Islet precursor cell (in vitro differentiated cells): ENCODE measurements around the gene NDUFAF5.

Source experiments
- DNase-seq: peaks from one replicate; pipeline ENCODE4 v3.0.0-alpha.2; 2018

NDUFAF5 gene

DNA sequence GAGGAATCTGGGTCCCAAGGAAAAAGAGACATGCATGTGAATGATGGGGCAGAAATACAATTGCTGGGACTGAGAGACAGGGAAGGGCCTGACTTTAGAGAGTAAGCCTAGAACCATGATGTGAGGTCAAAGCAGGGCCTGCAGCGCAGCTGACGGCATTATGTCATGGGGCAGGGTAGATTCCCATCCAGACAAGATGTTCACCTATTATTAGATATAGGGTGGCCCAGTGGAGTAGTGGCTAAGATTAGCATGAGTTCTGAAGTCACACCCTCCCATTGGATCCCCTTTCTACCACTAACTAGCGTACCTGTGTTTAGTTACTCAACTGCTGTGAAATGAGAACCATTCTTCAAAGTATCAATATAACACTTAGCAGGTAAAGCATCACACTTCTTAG is 39.6 kb downstream of the NDUFAF5 start:
- DNase-seq: no peak

DNA sequence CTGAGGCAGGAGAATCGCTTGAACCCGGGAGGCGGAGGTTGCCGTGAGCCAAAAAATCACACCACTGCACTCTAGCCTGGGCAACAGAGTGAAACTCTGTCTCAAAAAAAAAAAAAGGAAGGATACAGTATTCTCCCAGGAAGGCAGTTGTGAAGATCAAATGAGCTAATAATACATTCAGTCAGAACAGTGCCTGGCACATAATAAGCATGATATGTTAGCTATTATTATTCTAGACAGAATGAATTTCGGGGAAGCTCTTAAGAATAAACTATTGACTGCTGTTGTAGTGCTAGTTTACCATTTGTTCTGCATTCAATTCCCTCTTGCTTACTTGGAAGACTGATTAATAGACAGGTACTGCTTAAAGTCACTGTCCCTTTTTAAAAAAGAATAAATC is 40.6 kb downstream of the NDUFAF5 start:
- DNase-seq: no peak

DNA sequence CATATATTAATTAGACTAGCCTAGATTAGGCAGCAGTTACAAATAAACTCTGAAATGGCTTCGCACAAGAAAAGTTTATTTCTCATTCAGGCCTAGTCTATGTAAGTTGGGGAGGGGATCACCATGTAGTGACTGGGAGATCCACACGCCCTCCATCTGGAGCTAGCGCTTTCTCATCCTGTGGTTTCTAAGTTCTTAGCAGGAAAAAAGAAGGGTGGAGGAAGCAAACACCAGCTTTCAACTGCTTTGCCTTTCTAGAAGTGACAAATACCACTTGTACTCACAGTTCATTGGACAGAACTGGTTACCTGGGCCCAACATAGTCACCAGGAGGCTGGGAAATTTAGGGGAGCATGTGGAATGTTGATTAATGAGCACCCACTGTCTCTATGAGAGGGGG is 46.6 kb downstream of the NDUFAF5 start:
- no peak for DNase-seq

DNA sequence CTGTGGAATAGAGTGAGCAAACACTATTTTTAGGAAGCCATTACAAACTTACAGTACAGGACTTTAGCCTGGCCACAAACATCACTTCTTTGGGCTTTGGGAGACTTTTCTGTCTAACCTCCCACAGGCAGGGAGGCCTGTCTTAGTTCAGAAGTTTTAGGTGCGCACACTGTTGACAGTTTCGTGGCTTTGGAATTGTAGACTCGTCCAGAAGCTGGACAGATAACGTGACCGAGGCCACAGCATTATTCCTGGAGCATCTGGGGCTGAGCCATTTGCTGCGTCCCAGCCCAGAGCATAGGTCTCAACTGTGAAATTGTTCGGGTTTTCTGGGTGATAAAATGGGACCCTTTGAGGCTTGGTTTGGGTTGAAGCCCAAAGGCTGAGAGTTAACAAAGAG is 53.8 kb downstream of the NDUFAF5 start:
- DNase-seq: no peak

DNA sequence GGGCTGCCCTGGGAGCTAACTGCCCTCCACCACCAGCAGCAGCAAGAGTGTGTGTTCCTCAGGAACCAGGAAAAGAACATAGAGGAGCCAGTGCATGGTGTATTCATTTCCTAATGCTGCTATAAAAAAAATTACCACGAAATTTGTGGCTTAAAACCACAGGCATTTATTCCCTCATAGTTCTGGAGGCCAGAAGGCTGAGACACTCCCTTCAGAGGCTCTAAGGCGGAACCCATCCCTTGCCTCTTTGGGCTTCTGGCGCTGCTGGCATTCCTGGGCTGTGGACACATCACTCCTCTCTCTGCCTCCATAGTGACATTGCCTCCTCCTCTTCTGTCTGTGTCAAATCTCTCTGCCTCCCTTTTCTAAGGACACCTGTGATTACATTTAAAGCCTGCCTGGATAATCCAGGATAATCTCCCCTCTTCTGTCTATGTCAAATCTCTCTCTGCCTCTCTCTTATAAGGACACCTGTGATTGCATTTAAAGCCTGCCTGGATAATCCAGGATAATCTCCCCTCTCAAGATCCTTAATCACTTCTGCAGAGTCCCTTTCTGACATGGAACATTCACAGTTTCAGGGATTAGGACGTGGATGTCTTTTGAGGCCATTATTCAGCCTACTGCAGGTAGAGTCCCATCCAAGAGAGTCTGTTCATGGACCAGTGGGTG is 54.7 kb downstream of the NDUFAF5 start:
- no peak for DNase-seq

DNA sequence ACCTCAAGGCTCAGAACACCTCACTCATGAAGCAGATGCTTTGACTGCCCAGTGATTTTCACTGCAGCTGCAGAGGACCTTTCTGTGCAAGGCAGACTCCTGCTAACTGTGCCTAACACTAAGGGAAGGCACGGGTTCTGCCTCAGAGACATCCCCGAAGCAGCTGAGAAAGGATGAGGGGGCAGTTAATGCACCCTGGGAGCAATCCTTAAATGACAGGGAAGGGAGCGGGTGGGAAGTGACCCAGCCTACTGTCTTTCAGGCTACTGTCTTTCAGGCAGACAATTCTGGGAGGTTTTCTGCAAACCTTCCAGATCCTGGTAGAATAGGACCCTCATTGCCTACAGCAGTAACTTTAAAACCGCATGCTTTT is 55.3 kb downstream of the NDUFAF5 start:
- DNase-seq: no peak

DNA sequence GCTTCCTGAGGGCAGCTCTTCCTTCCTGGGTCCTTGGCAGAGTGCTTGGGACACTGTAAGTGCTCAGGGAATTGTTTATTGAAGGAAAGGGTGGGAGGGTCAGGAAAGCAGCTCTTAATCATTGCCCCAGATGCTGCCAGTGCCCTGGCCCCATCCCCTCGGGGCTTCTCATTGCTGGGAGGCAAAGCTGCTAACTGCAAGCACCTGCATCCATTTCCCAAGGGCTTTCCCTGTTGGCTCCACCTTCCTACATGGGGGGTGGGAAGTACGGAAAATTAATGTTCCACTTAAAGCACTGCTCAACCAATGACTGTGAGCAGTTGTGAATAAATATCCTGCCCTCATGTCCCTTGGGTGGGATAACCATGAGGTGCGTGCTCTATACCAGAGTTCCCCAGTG is 56.4 kb downstream of the NDUFAF5 start:
- DNase-seq: no peak

DNA sequence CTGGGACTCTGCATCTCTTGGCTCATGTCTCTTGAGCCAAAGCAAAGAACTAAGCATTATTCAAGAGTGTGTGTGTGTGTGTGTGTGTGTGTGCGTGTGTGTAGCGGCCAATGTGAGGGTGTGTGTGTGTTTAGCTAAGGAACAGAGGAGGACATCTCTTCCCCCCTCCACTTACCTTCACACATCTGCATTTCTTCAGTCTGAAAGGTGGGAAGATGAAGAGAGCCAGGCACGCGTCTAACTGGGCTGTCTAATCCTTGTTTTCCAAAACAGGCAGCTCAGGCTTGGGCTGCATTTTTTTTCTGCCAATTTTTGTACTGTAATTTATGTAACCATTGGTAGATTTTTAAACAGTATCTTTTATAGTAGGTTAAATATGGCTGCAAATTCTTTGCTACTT is 59.5 kb downstream of the NDUFAF5 start:
- DNase-seq: no peak

DNA sequence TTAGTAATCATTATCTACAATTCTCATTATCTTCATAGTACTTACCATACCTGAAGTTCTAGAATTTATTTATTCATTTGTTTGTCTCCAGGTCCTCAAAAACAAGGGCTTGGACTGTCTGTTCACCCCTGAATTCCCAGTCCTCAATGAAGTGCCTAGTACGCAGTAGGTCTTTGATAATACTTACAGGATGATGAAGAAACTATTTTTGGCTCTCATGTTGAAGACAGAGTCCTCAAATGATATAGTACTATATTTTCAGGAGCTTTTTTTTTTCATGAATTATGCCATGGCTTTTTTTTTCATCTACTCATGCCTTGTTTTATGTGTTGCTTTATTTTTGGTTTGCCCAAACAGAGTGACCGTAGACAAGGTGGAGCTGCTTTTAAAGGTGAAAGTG is 66.5 kb downstream of the NDUFAF5 start:
- no peak for DNase-seq

DNA sequence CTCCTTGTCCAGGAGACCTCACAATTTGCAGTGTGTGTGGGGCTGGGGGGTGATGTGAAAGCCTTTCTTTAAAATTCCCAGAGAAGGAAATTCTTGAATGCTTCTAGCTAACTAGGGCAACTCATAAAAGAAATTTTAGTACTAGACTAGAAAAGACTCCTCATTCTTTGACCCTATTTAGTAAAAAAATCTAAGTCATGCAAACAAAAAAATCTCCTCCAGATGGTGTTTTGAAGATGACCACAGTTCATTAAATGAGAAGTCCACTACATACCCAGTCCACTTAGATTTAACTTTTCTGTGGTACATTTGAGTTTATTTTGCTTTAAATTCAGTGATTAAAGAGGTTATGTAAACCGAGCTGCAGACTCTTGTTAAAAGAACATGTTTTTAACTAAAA is 67.5 kb downstream of the NDUFAF5 start:
- no peak for DNase-seq

DNA sequence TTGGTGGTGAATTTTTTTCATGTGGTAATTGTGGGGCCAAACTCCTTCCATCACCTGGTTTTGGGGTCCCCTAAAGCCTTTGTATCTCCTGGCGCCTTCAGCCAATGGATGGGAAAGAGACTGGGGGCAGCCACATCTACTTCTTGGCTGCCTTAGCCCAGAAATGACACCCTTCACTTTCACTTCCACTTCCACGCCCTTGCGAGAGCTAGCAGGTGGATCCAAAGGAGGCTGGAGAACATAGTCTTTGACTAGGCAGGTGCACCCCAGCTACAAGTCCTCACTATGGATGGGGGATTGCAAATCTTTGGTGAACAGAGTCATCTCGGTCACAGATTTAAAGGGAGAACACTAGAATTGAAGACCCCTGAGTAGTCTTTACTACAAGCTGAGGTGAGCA is 70.8 kb downstream of the NDUFAF5 start:
- no peak for DNase-seq

DNA sequence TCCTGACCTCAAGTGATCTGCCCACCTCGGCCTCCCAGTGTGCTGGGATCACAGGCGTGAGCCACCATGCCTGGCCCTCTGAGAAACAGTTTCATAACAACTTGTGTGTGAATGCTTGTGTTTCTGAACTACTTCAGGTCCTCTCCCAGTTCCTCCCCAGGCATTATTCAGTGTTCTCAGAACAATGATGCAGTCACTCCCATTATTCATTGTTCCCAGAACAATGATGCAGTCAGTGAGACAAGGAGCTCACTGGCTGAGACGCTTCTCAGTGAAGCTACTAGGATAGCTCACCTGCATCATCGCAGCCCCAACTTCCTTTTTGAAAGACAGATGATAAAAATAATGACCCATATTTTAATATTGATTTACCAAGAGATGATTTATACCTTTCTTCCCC is 71.5 kb downstream of the NDUFAF5 start:
- DNase-seq: no peak

DNA sequence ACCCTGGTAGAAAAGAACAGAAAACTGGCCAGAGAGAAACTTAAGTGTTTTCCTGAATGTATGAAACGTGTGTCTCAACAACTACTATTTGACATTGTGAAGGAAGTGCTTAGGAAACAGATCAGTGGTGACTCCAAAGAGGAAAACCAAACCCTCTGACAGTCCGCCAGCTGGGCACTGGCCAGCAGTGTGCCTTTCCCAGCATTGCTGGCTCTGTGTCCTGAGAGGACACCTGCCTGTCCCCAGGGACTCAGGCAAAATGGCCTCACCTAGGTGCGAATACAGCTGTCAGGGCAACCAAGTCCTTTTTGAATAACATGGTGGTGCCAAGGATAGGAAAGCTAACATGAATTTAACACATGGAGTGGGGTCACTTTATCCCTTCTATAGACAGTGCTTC is 72.5 kb downstream of the NDUFAF5 start:
- no peak for DNase-seq

DNA sequence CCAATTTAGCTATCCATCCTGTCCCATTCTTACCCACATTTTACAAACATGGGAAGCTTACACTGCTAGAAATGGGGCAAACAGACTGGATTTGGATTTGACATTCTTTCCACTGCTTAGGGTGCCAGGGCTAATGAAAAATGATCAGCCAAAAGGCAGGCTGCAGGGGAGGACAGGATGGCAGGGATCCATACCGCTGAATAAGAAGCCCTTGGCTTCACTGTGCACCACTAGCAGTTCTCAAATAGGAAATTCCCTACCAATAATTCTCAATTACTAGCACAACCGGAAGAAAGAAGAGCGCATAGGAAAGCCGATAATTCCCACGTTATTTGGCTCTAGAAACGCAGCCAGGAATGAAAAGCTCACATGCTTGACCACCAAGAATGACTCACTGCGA is 73.1 kb downstream of the NDUFAF5 start:
- DNase-seq: no peak

DNA sequence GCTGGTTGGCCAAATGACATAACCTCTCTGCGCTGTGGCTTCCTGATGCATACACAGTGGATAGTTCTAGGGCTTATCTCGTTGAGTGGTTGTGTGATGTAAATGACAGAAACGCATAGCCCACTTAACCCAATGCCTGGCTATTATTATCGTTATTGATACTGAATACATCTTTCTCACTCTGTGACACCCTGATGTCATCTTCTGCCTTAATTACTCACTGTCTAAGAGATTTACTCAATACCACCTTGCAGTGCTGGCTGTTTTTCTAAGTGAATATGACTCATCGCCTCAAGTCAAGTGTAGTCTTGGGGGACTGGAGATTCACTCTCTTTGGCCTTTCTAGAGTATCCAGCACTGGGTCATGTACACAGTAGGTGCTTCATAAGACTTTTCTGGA is 73.6 kb downstream of the NDUFAF5 start:
- DNase-seq: no peak

DNA sequence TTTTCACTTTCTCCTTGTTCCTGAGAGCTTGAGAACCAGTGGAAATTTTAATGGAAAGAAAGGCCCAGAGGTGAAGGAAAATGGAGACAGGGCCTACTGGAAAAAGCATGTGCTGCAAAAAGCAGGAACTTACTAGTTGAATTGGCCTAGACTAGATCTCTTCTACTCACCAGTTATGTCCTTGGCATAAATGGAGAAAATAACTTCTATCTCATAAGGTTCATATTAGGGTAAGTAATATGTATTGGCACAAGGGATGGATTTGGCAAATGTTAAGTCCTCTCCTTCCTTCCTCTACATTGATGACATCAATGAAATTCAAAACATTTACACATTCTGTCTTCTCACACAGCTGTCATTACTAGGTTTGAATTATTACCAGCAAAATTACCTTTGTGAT is 74.0 kb downstream of the NDUFAF5 start:
- DNase-seq: no peak

DNA sequence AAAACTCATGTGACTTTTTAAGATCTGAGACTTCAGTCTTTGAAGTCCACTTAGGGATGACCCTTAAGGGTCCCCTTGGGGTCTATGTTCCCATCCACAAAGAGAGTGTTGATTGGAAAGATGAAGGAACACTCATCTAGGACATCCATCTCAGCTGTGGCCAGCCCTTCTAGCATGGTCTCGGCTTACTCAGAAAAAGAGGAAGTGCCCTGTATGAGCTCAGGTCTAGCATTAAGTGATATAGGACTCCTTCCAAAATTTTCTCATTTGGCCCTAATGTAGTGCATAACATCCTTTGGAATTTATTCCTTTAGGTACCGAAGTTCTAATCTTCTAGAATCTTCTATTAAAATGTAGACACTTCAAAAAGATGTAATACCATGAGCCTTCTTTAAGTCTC is 77.4 kb downstream of the NDUFAF5 start:
- DNase-seq: no peak

DNA sequence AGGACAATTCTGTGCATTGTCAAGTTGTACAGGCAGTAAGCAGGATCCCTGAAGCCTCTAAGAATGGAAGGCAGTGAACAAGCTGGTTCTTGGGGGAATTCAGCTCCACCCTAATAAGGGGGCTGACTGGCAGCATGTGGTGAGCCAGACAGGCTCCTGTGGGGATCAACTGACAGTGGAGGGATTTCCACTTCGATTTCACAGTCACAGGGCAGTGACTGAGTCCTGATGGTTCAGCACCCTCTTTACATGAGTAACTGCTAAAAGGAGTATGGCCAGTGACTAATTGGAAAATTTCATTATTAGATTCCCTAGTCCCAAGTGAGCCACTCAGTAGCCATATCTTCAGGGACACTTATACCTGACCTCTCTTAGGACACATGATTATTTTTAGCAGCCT is 78.4 kb downstream of the NDUFAF5 start:
- no peak for DNase-seq

DNA sequence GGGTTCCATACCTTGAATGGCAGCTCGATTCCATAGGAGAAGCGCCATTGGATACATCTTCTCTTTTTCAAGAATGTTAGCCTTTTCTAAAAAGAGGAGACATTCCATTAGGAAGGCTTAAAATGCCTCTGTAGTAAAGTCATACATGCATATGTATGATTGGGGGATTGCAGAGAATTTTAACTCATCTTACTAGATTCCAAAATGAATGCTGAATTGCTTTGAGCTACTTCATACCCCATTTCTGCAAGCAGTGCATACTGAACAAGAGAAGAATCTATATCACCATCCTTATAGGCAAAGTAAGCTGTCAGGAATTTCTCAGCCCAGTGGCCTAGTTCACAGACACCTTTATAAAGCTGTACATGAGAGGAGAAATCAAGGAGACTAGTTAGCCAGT is 80.3 kb downstream of the NDUFAF5 start:
- DNase-seq: no peak

DNA sequence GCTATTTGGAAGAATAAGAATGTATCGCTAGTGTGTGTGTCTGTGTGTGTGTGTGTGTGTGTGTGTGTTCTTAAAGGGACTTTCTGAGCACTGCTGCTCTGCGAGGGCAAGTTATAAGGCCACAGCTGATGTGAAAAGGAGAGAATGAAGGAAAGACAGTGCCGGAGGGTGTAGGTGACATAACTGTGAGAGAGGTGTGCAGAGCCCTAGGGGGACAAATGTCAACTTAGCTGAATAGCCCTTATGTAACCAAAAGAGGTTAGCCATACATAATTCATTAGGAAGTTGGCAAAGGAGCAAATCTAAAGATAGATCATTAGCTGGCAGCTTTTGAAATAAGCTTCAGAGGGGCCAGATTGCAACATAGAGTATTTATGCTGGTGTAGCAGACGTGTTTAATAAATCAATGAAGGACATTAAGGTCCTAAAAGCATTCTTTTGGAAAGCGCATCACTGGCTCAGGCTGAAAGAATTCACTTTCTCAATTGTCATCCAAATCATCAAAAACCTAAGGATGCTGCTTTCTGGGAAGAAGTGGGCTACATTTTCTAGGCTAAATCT is 81.0 kb downstream of the NDUFAF5 start:
- DNase-seq: no peak

DNA sequence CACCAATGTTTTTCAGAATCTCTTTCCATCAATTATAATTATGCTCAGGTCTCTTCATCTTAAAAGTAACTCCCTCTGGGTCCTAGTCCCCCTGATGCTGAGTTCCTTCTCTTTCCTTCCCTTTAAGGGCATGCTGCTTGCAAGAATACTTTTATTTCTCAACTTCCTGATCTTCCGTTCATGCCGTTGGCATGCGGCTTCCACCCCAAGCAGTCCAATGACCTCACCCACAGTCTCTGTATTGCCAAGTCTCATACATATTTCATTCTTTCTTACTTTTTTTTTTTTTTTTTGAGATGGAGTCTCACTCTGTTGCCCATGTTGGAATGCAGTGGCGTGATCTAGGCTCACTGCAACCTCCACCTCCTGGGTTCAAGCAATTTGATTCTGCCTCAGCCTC is 83.5 kb downstream of the NDUFAF5 start:
- no peak for DNase-seq

DNA sequence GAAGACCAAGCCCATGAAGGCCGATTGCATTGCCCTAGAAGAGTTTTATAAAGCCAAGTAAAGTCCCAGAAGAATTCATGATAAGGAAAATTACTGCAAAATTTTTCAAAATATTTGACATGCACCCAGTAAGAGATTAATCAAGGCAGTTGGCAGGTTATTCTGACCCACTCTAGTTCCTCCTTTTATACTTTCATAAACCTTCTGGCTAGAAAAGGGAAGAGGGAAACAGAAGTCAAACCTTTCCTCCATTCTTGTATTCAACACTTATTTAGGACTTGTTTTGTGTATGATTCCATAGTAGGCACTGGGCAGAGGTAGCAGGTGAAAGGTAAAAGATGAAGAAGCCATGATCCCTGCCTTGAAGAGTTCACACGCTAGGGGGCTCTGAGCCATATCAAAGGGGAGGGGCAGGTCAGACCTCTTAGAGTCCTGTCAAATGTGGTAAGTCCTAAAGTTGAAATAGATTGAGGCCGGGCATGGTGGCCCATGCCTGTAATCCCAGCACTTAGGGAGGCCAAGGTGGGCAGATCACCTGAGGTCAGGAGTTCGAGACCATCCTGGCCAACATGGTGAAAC is 85.4 kb downstream of the NDUFAF5 start:
- DNase-seq: no peak
